IPS DF 6.9 (cell line): ENCODE data around the gene XPOT.

Experiments used
- DNase-seq: peaks from one replicate; pipeline ENCODE4 v3.0.0-alpha.2; 2013; ENCODE audit warnings: low read depth, low spot score
- H3K27ac ChIP-seq: one replicate; pipeline ENCODE4 v1.5.1; 2013; ENCODE audit warnings: low read length, control low read depth
- H3K27me3 ChIP-seq: 2 replicates; pipeline ENCODE4 v1.6.1; 2013; ENCODE audit warnings: mild to moderate bottlenecking, low read length; ENCODE audit not compliant: control insufficient read depth, insufficient read depth
- H3K36me3 ChIP-seq: 2 replicates; pipeline ENCODE4 v1.6.1; 2013; ENCODE audit warnings: low read length; ENCODE audit not compliant: control insufficient read depth, insufficient read depth
- H3K4me1 ChIP-seq: 2 replicates; pipeline ENCODE4 v1.6.1; 2013; ENCODE audit warnings: low read length; ENCODE audit not compliant: control insufficient read depth, insufficient read depth
- H3K4me3 ChIP-seq: 2 replicates; pipeline ENCODE4 v1.5.1; 2013; ENCODE audit warnings: mild to moderate bottlenecking, low read length
- H3K9me3 ChIP-seq: 2 replicates; pipeline ENCODE4 v1.6.1; 2013; ENCODE audit warnings: low read length, inconsistent platforms; ENCODE audit not compliant: control insufficient read depth, insufficient read depth
- WGBS: extraction: QIAGEN DNeasy Blood & Tissue Kit; methylation state at CpG from one replicate; pipeline ENCODE4 v1.1.7; 2013; ENCODE audit warnings: mixed read lengths, missing lambda C conversion rate; ENCODE audit not compliant: insufficient read length, insufficient coverage; 5-methylcytosine and 5-hydroxymethylcytosine counted together

XPOT gene

DNA sequence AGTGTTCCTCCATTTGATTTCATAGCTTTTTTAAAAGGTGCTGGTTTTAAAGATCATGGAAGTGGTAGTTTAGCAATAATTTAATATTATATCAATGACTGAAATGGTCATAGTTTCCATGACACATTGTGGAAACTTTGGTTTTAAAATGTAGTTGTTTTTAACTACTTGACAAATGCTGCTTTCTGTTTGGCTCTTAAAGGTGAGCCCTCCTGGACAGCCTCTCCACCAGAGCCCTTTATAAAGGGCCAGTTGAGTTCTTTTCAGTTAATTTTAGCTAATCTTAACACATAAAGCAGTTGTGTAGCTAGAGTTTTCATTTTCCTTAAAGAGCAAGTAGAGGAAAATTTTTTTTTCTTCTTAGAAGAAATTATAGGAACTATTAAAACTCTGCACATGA lies 14.0 kb downstream of the XPOT start:
- H3K9me3 ChIP-seq = no peaks in the 10 kb centered on the region
- H3K27ac ChIP-seq = no peak overlapping the region
- H3K4me1 ChIP-seq = no peaks in the 10 kb centered on the region
- no peak for DNase-seq
- H3K36me3 ChIP-seq = peaks cover 4% of the 10 kb centered on the region; the same call in 1 of the 2 replicates
- H3K27me3 ChIP-seq = no peaks in the 10 kb centered on the region
- no peak overlapping the region for H3K4me3 ChIP-seq

DNA sequence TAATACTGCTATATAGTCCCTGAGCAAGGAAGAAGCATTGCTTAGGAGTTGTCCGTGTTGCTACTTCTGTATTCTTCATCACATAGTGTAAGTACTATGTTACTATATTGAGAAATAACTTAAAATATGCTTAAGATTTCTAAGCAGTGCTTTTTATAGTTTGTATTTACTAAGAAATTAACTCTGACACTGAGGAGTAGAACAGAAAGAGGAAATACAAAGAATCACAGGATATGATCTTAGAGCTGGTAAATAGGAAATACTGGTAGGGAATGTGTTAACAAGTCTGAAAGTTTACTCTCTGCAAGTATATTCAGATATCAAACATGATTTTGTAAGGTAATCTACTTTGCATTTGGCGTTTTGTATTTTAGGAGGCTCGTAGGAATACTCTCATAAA lies 15.5 kb downstream of the XPOT start:
- Histone ChIP-seq H3K4me1 (no peaks in the 10 kb centered on the region), H3K27ac (no peak overlapping the region), H3K4me3 (no peak overlapping the region), H3K27me3 (no peaks in the 10 kb centered on the region), H3K9me3 (no peaks in the 10 kb centered on the region), H3K36me3 (peaks cover 11% of the 10 kb centered on the region; the same call in 1 of the 2 replicates)
- no peak for DNase-seq
- no CpG with 5 or more reads among the region's 3 CpGs for WGBS

- peaks cover 33% of the 10 kb centered on the region for H3K36me3 ChIP-seq
- no peak for DNase-seq
- WGBS = no CpG with 5 or more reads among the region's 1 CpG
These were observed 23.8 kb downstream of the XPOT start for GRCh38 chr12:64427988-64428387.

DNA sequence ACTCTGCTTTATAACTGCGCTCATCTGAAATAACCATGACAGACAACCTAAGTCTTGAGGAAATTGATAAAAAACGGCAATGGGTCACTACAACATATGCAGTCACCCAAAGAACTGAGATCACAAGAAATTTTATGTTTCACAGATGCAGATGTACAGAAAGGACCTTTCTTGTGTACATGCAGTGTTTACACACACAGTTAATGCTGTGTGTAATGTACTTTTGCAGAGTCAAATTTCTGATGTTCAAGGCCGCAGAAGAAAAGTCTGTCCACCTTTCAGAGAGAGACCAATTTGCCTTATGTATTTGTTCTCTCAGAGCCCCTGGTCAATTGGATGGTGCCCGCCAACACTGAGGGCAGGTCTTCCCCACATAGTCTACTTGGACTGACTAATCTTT lies 24.8 kb downstream of the XPOT start:
- Histone ChIP-seq H3K27ac (no peak overlapping the region), H3K4me3 (no peak overlapping the region), H3K9me3 (no peaks in the 10 kb centered on the region), H3K36me3 (peaks cover 29% of the 10 kb centered on the region), H3K4me1 (no peaks in the 10 kb centered on the region), H3K27me3 (no peaks in the 10 kb centered on the region)
- DNase-seq = no peak
- WGBS = no CpG with 5 or more reads among the region's 4 CpGs

More at GRCh38 chr12:64427988-64428387, 23.8 kb downstream of the XPOT start:
- H3K4me1 ChIP-seq = no peaks in the 10 kb centered on the region
- no peak overlapping the region for H3K27ac ChIP-seq
- no peak overlapping the region for H3K4me3 ChIP-seq
- no peaks in the 10 kb centered on the region for H3K9me3 ChIP-seq
- H3K27me3 ChIP-seq = no peaks in the 10 kb centered on the region

- Histone ChIP-seq H3K4me3 (no peak overlapping the region), H3K36me3 (peaks cover 27% of the 10 kb centered on the region), H3K4me1 (no peaks in the 10 kb centered on the region), H3K9me3 (no peaks in the 10 kb centered on the region), H3K27ac (no peak overlapping the region), H3K27me3 (no peaks in the 10 kb centered on the region)
- no peak for DNase-seq
- no CpG with 5 or more reads among the region's 2 CpGs for WGBS
These were observed 26.7 kb downstream of the XPOT start for GRCh38 chr12:64430886-64431285.

DNA sequence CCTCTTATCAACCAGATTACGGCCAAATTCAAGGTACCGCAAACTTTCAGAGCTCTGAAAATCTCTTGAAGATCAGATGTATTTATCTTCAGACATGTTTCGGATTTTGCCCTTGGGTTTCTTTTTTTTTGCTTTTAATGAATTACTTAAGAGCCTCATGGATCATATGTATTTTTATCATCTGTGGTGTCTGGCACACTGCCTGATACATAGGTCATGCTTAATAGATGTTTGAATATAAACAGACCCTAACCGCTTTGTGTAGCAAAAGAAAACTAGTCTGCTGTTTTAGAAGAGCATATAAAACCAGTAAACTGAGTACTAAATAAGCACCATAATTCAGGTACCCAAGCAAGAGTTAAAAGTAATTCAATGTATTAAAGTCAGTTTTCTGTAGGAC lies 27.6 kb downstream of the XPOT start:
- WGBS = no CpG with 5 or more reads among the region's 4 CpGs
- Histone ChIP-seq H3K27me3 (no peaks in the 10 kb centered on the region), H3K9me3 (no peaks in the 10 kb centered on the region), H3K27ac (no peak overlapping the region), H3K4me3 (no peak overlapping the region), H3K4me1 (no peaks in the 10 kb centered on the region), H3K36me3 (peaks cover 30% of the 10 kb centered on the region)
- DNase-seq = no peak

DNA sequence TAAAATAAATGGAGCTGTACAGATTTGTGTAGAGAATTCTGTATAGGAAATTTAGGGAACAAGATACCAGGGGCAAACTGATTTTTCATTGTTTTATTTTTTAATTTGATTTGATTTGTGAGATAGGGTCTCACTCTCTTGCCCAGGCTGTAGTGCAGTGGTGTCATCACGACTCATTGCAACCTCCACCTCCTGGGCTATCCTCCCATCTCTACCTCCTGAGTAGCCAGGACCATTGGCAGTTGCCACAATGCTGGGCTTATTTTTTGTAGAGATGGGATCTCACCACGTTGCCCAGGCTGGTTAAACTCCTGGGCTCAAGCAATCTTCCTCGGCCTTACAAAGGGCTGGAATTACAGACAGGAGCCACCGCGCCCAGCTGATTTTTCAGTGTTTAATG lies 29.7 kb downstream of the XPOT start:
- H3K27ac ChIP-seq = no peak overlapping the region
- no peaks in the 10 kb centered on the region for H3K27me3 ChIP-seq
- peaks cover 28% of the 10 kb centered on the region; the same call in 1 of the 2 replicates for H3K36me3 ChIP-seq
- no peak for DNase-seq
- H3K4me1 ChIP-seq = no peaks in the 10 kb centered on the region
- H3K4me3 ChIP-seq = no peak overlapping the region
- no CpG with 5 or more reads among the region's 5 CpGs for WGBS
- H3K9me3 ChIP-seq = no peaks in the 10 kb centered on the region

GRCh38 chr12:64440100-64440499 lies 35.9 kb downstream of the XPOT start:
- Histone ChIP-seq H3K27me3 (no peaks in the 10 kb centered on the region), H3K9me3 (no peaks in the 10 kb centered on the region), H3K4me3 (no peak overlapping the region), H3K36me3 (peaks cover 20% of the 10 kb centered on the region; the same call in 1 of the 2 replicates), H3K4me1 (no peaks in the 10 kb centered on the region), H3K27ac (no peak overlapping the region)
- WGBS = no CpG with 5 or more reads among the region's 1 CpG
- DNase-seq = no peak

DNA sequence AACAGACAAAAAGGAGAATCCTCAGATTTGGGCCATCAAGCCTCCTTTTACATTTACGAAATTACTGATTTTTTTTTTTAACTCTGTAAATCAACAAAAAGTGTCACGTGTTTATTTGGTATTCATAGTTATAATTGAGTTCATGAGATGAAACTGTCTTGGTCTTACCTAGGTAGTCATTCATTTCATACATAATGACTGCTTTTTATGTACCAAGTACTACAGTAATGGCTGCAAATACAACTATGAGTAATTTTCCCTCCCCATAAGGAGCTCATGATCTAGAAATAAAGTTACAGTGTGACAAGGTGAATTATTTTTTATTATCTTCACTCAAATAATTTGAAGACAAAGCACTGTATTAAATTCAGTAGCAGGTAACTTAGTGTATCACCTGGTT lies 41.3 kb downstream of the XPOT start:
- Histone ChIP-seq H3K36me3 (peaks cover 15% of the 10 kb centered on the region; the same call in 1 of the 2 replicates), H3K9me3 (no peaks in the 10 kb centered on the region), H3K27ac (no peak overlapping the region), H3K4me3 (no peak overlapping the region), H3K4me1 (no peaks in the 10 kb centered on the region), H3K27me3 (no peaks in the 10 kb centered on the region)
- no CpG with 5 or more reads among the region's 2 CpGs for WGBS
- DNase-seq = no peak

- Histone ChIP-seq H3K27ac (no peak overlapping the region), H3K36me3 (peaks cover 15% of the 10 kb centered on the region; the same call in 1 of the 2 replicates), H3K4me3 (no peak overlapping the region), H3K9me3 (no peaks in the 10 kb centered on the region), H3K4me1 (no peaks in the 10 kb centered on the region), H3K27me3 (no peaks in the 10 kb centered on the region)
- no peak for DNase-seq
- WGBS = no CpG with 5 or more reads among the region's 1 CpG
These were observed 42.1 kb downstream of the XPOT start for GRCh38 chr12:64446295-64446694.

- DNase-seq = no peak
- Histone ChIP-seq H3K9me3 (no peaks in the 10 kb centered on the region), H3K4me3 (no peak overlapping the region), H3K27ac (no peak overlapping the region), H3K4me1 (no peaks in the 10 kb centered on the region), H3K27me3 (no peaks in the 10 kb centered on the region), H3K36me3 (peaks cover 3% of the 10 kb centered on the region; the same call in 1 of the 2 replicates)
- WGBS = no CpG with 5 or more reads among the region's 2 CpGs
These were observed 46.0 kb downstream of the XPOT start for GRCh38 chr12:64450057-64450640.
